ENCODE measurements around the gene ZNF683. TPM values are rescaled to one million over a fixed set of nuclear protein-coding genes. Genes with fewer than 3 reads are reported as not detected.

ZNF683 gene
- not detected in 2 replicates for total RNA-seq

GRCh38 chr1:26372611-26373010 is at the start of gene ZNF683:
Gene ZNF683, minus strand, starts transcription at chr1:26372750. Its CDS starts 4,179 bp downstream, at chr1:26368571.

GRCh38 chr1:26410706-26411623 is 38.4 kb upstream of the ZNF683 start, which contains the start of gene LIN28A:
Gene LIN28A, plus strand, starts transcription at chr1:26410817. Its CDS starts 75 bp downstream, at chr1:26410892.

DNA sequence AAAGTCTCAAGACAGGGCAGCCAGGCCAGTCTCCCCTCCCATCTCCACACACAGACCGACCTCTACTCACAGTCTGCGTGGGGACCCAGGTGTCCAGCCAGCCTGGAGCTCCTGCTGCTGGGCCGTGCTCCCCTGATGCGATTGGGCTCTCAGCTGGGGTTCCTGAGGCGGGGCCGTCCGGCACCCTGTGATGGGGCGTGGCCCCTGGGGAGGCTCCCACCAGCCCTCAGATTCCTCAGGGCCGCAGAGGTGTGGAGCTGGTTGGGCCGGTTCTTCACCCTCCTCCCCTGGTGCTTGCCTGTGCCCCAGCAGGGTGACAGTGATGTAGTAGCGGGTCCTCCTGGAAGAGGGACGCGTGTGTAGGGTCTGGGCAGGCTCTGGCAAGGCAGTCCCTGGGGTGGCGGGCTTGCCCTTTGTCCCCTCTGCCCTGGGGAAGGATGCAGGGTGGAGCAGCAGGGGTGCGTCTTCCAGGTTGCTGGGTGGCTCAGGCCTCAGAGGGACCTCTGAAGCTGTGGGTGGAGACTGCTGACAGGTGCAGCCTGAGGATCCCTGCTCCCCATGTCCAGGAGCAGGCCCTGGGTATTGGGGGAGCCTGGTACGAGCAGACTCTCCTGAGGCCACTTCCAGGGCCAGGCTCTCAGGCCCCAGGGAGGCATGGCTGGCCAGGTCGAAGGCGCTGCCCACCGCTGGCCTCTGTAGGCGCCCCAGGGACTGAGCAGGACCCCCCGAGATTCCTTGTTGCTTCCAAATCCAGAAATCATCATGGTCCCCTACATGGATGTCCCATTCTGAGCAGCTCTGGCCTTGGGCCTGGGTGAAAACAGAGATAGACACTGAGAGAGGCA is 18.4 kb downstream of the ZNF683 start, which contains the start of gene CRYBG2:
Gene CRYBG2 (minus strand): TSS at position 155 of the 845 bp plus-strand sequence. CDS start 7,473 bp downstream, outside the sequence.

DNA sequence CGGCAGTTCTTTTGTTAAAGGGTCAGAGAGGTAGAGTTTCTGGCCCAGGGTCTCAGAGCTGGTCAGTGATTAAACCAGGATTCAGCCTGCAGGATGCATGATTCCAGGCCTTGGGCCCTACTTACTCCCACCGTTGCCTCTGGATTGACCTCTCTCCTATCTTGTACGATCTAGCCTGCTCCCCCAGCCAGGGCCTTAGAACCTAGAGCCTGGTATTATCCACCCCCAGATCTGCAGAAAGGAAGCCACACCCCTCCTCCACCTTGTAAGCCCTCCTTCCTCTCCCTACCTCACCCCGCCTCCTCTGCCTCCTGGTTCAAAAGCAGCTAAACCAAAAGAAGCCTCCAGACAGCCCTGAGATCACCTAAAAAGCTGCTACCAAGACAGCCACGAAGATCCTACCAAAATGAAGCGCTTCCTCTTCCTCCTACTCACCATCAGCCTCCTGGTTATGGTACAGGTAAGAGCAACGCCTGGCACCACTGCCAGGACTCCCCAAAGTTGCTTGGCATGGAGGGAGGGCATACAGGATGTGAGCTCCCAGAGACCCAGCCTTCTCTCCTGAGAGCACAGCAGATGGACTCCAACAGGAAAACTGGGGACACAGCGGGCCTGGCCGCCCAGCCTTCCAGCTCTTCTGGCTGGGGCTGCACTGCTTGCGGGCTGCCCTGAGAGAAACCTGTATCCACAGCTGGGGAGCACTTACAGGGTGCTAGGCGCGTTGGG is 54.8 kb downstream of the ZNF683 start, which contains the start of gene CD52:
Gene CD52 (plus strand): TSS at position 347 of the 726 bp plus-strand sequence. CDS start 60 bp downstream, at position 407.

Other genes starting within 250 kb of the ZNF683 start
- gene FAM110D, start 213.7 kb downstream of the ZNF683 start, total RNA-seq, result not detected in 2 replicates
- gene C1orf232, start 203.8 kb downstream of the ZNF683 start, total RNA-seq, result not detected in 2 replicates
- 13.6 and 14.0 TPM in 2 replicates for gene ZNF593, start 202.8 kb downstream of the ZNF683 start, total RNA-seq
- gene ZNF593OS, start 200.9 kb downstream of the ZNF683 start, total RNA-seq, result not detected in 2 replicates
- 0.07 and 0.69 TPM in 2 replicates for gene CNKSR1, start 195.3 kb downstream of the ZNF683 start, total RNA-seq
- not detected in 2 replicates for gene CATSPER4, start 182.1 kb downstream of the ZNF683 start, total RNA-seq
- gene CEP85, start 138.6 kb downstream of the ZNF683 start, total RNA-seq, result 6.1 and 6.9 TPM in 2 replicates
- 68.1 and 84.3 TPM in 2 replicates for gene SH3BGRL3, start 92.7 kb downstream of the ZNF683 start, total RNA-seq
- 3.1 and 3.8 TPM in 2 replicates for gene UBXN11, start 66.1 kb downstream of the ZNF683 start, total RNA-seq
- not detected in 2 replicates for gene CD52, start 54.8 kb downstream of the ZNF683 start, total RNA-seq
- gene CRYBG2, start 18.6 kb downstream of the ZNF683 start, total RNA-seq, result not detected in 2 replicates
- gene LIN28A, start 38.1 kb upstream of the ZNF683 start, total RNA-seq, result not detected in 2 replicates
- 51.0 and 61.8 TPM in 2 replicates for gene DHDDS, start 59.6 kb upstream of the ZNF683 start, total RNA-seq
- gene HMGN2, start 99.7 kb upstream of the ZNF683 start, total RNA-seq, result 134 and 199 TPM in 2 replicates
- 1.1 and 2.1 TPM in 2 replicates for gene RPS6KA1, start 157.0 kb upstream of the ZNF683 start, total RNA-seq